GM12892 (cell line): ENCODE measurements around the gene GTF3C1.

Source experiments
- DNase-seq: peaks from one replicate; pipeline ENCODE4 v3.0.0; 2011; ENCODE audit not compliant: insufficient read length
- FAIRE-seq: peaks from 2 replicates; lab custom pipeline; 2011; peaks lifted over from hg19 to GRCh38; lab: Jason Lieb, UNC
- POLR2A ChIP-seq: IDR thresholded peaks from 2 replicates; pipeline ENCODE4 v1.6.1; 2011; ENCODE audit warnings: low read depth, low read length, control low read depth
- POLR2AphosphoS5 ChIP-seq: IDR thresholded peaks from 2 replicates; pipeline ENCODE4 v1.6.1; 2011; ENCODE audit warnings: low read depth, low read length, control low read depth
- TAF1 ChIP-seq: IDR thresholded peaks from 2 replicates; pipeline ENCODE4 v1.6.1; 2011; ENCODE audit warnings: low read depth, mild to moderate bottlenecking, control low read depth, low read length, borderline replicate concordance

GTF3C1 gene

GRCh38 chr16:27424772-27425498 is 124.8 kb downstream of the GTF3C1 start:
- DNase-seq (no peak), FAIRE-seq (peak; percentile 76)
- no peak for TF ChIP-seq TAF1
- TF ChIP-seq POLR2A: peak; percentile 57
- peak; percentile 80 for TF ChIP-seq POLR2AphosphoS5

GRCh38 chr16:27421961-27422740 is 127.6 kb downstream of the GTF3C1 start:
- no peak for FAIRE-seq
- TF ChIP-seq POLR2A (no peak), TAF1 (no peak), POLR2AphosphoS5 (no peak)
- DNase-seq: no peak

GRCh38 chr16:27417047-27417671 is 132.6 kb downstream of the GTF3C1 start:
- no peak for TF ChIP-seq POLR2A
- TF ChIP-seq TAF1: no peak
- TF ChIP-seq POLR2AphosphoS5: no peak
- DNase-seq (no peak), FAIRE-seq (peak; percentile 61)

GRCh38 chr16:27414788-27415431 is 134.8 kb downstream of the GTF3C1 start:
- FAIRE-seq (no peak), DNase-seq (no peak)
- TF ChIP-seq TAF1: no peak

GRCh38 chr16:27413956-27414355 is 135.8 kb downstream of the GTF3C1 start:
- no peak for TF ChIP-seq POLR2AphosphoS5
- TF ChIP-seq TAF1: no peak
- TF ChIP-seq POLR2A: no peak
- no peak for DNase-seq
- FAIRE-seq: no peak

- no peak for TF ChIP-seq POLR2AphosphoS5
- no peak for TF ChIP-seq POLR2A
- no peak for TF ChIP-seq TAF1
- DNase-seq (no peak), FAIRE-seq (no peak)
Observed at GRCh38 chr16:27410761-27411160, 139.0 kb downstream of the GTF3C1 start.
